Endothelial cell (in vitro differentiated cells): ENCODE data around the gene OR5AK2. TPM values are rescaled to one million over a fixed set of nuclear protein-coding genes. Genes with fewer than 3 reads are reported as not detected.
A peak's percentile ranks its signal among the peaks of the same experiment; 100 is the strongest.

Source experiments
- DNase-seq: peaks from one replicate; pipeline ENCODE4 v3.0.0; 2021; ENCODE audit warnings: low spot score
- H3K27ac Mint-ChIP-seq: one replicate; pipeline ENCODE4 v1.8.0; 2021; ENCODE audit warnings: mixed read lengths, inconsistent platforms; ENCODE audit not compliant: unreplicated experiment
- H3K27me3 Mint-ChIP-seq: one replicate; pipeline ENCODE4 v1.8.0; 2021; ENCODE audit warnings: mild to moderate bottlenecking, moderate library complexity, mixed read lengths, inconsistent platforms; ENCODE audit not compliant: unreplicated experiment
- H3K36me3 Mint-ChIP-seq: one replicate; pipeline ENCODE4 v1.8.0; 2021; ENCODE audit warnings: mild to moderate bottlenecking, low read depth, mixed read lengths, inconsistent platforms; ENCODE audit not compliant: unreplicated experiment
- H3K4me1 Mint-ChIP-seq: one replicate; pipeline ENCODE4 v1.8.0; 2021; ENCODE audit warnings: mild to moderate bottlenecking, mixed read lengths, inconsistent platforms; ENCODE audit not compliant: unreplicated experiment
- H3K4me3 Mint-ChIP-seq: one replicate; pipeline ENCODE4 v1.8.0; 2021; ENCODE audit warnings: mild to moderate bottlenecking, mixed read lengths, inconsistent platforms; ENCODE audit not compliant: unreplicated experiment
- H3K9me3 Mint-ChIP-seq: one replicate; pipeline ENCODE4 v1.8.0; 2021; ENCODE audit warnings: mixed read lengths, inconsistent platforms; ENCODE audit not compliant: unreplicated experiment
- CTCF ChIP-seq: fragments of 200-600 bp; sonication (generic); IDR thresholded peaks from one replicate; pipeline ENCODE4 v1.5.0; 2021; ENCODE audit warnings: antibody characterized with exemption; ENCODE audit not compliant: unreplicated experiment
- total RNA-seq: library from RNA; stranded (reverse); fragmentation: NEBNext Ultra II Directional; extraction: Animal tissue kit (Norgen Biotek cat#: 25700); gene quantifications from one replicate; pipeline ENCODE4 v1.2.1, GENCODE V29; 2021; ENCODE audit not compliant: unreplicated experiment

OR5AK2 gene
- total RNA-seq, 1 donor from 2014 or later, result not detected

GRCh38 chr11:57001674-57002401 lies 13.1 kb downstream of the OR5AK2 start:
- no peak overlapping the region for H3K4me3 Mint-ChIP-seq
- peaks cover 4% of the 10 kb centered on the region for H3K4me1 Mint-ChIP-seq
- H3K36me3 Mint-ChIP-seq, result peaks cover 4% of the 10 kb centered on the region
- DNase-seq, result no peak
- TF ChIP-seq CTCF, result peak; percentile 58
- peaks cover 11% of the 10 kb centered on the region for H3K27me3 Mint-ChIP-seq
- peaks cover 5% of the 10 kb centered on the region for H3K9me3 Mint-ChIP-seq
- H3K27ac Mint-ChIP-seq, result no peak overlapping the region

GRCh38 chr11:57008373-57008772 lies 19.7 kb downstream of the OR5AK2 start:
- H3K4me1 Mint-ChIP-seq, result peaks cover 9% of the 10 kb centered on the region
- no peak for DNase-seq
- H3K9me3 Mint-ChIP-seq, result no peaks in the 10 kb centered on the region
- H3K4me3 Mint-ChIP-seq, result no peak overlapping the region
- peaks cover 4% of the 10 kb centered on the region for H3K27me3 Mint-ChIP-seq
- no peak for TF ChIP-seq CTCF
- no peak overlapping the region for H3K27ac Mint-ChIP-seq
- no peaks in the 10 kb centered on the region for H3K36me3 Mint-ChIP-seq

GRCh38 chr11:57015679-57016078 lies 27.0 kb downstream of the OR5AK2 start:
- Mint-ChIP-seq H3K9me3 (no peaks in the 10 kb centered on the region), H3K4me1 (no peaks in the 10 kb centered on the region), H3K4me3 (no peak overlapping the region), H3K27me3 (no peaks in the 10 kb centered on the region), H3K36me3 (no peaks in the 10 kb centered on the region), H3K27ac (no peak overlapping the region)
- no peak for DNase-seq
- TF ChIP-seq CTCF, result no peak

- DNase-seq, result no peak
- H3K36me3 Mint-ChIP-seq, result no peaks in the 10 kb centered on the region
- no peak for TF ChIP-seq CTCF
- no peak overlapping the region for H3K27ac Mint-ChIP-seq
- H3K9me3 Mint-ChIP-seq, result no peaks in the 10 kb centered on the region
- H3K27me3 Mint-ChIP-seq, result no peaks in the 10 kb centered on the region
- H3K4me3 Mint-ChIP-seq, result no peak overlapping the region
- no peaks in the 10 kb centered on the region for H3K4me1 Mint-ChIP-seq
Observed at GRCh38 chr11:57031556-57031955, 42.8 kb downstream of the OR5AK2 start.

Other genes starting within 250 kb of the OR5AK2 start
- gene OR9G4, start 240.2 kb upstream of the OR5AK2 start, total RNA-seq, result not detected
- gene LRRC55, start 193.0 kb downstream of the OR5AK2 start, total RNA-seq, result 4.7 TPM
- gene APLNR, start 248.3 kb downstream of the OR5AK2 start, total RNA-seq, result 48.8 TPM